ENCODE measurements around the gene CINP. TPM values are rescaled to one million over a fixed set of nuclear protein-coding genes. Genes with fewer than 3 reads are reported as not detected.

CINP gene
- total and polyA plus RNA-seq, 2 of the 13 experiments (the other 11 are each of a cell fraction or from before 2014, with no cell fraction given), result 32.8 to 42.8 TPM

DNA sequence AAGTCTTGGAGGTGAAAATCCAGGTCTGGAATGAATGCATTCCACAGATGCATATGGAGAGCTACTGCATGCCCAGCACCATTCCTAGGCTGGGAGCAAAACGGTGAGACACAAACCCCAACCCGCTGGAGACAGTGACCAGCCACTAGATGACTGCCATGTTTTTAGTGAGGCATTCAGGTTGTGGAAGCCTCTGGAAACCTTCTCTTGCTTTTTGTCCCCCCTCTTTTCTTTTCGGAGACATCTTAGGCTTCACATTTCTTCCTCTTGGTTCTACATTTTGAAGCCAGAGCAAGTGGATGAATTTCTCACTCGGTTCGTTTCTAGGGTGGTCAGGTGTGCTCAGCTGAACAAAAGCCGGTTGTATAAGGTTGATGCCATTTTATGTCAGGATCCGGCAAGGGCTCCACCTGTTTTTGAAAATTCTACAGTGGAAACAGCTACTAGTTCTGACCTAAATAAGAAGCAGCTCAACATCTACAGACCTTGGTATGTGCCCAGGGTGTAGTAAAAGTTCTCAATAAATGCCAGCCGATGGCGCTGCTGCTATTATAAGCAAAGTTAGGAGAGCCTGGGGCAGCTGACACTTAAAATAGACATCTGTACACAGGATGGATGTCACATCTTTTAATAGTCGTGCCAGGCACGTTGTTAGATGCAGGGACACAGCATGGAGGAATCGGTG, 45.0 kb downstream of the CINP start (continued):
- TF ChIP-seq TAF1 (CRISPR knock-in tag; IDR thresholded peaks at IDR 0.05), result peak; percentile 8; the same call in 1 of the 2 replicates
- TF ChIP-seq, protein P1, sequence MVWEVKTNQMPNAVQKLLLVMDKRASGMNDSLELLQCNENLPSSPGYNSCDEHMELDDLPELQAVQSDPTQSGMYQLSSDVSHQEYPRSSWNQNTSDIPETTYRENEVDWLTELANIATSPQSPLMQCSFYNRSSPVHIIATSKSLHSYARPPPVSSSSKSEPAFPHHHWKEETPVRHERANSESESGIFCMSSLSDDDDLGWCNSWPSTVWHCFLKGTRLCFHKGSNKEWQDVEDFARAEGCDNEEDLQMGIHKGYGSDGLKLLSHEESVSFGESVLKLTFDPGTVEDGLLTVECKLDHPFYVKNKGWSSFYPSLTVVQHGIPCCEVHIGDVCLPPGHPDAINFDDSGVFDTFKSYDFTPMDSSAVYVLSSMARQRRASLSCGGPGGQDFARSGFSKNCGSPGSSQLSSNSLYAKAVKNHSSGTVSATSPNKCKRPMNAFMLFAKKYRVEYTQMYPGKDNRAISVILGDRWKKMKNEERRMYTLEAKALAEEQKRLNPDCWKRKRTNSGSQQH (CRISPR knock-in tag; IDR thresholded peaks at IDR 0.05; ENCODE audit: low read depth), result 0 out of 2 replicates have a peak, but pooled peaks have one; percentile 7
- no peak for TF ChIP-seq ZNF232 (CRISPR knock-in tag; IDR thresholded peaks at IDR 0.05; ENCODE audit: borderline replicate concordance)
- no peak for TF ChIP-seq ZNF780A (CRISPR knock-in tag; IDR thresholded peaks at IDR 0.05)
- TF ChIP-seq BCL6 (CRISPR knock-in tag; IDR thresholded peaks at IDR 0.05), result no peak
- no peak for TF ChIP-seq MEF2D (CRISPR knock-in tag; IDR thresholded peaks at IDR 0.05)
- no peak for TF ChIP-seq ZNF30 (CRISPR knock-in tag; IDR thresholded peaks at IDR 0.05)
- no peak for TF ChIP-seq POLR2AphosphoS5 (IDR thresholded peaks at IDR 0.05; ENCODE audit: low read depth, low read length)
- 0 out of 2 replicates have a peak, but pooled peaks have one; percentile 11 for TF ChIP-seq PHF8 (CRISPR knock-in tag; IDR thresholded peaks at IDR 0.05)
- TF ChIP-seq, protein P2, sequence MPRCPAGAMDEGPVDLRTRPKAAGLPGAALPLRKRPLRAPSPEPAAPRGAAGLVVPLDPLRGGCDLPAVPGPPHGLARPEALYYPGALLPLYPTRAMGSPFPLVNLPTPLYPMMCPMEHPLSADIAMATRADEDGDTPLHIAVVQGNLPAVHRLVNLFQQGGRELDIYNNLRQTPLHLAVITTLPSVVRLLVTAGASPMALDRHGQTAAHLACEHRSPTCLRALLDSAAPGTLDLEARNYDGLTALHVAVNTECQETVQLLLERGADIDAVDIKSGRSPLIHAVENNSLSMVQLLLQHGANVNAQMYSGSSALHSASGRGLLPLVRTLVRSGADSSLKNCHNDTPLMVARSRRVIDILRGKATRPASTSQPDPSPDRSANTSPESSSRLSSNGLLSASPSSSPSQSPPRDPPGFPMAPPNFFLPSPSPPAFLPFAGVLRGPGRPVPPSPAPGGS (CRISPR knock-in tag; IDR thresholded peaks at IDR 0.05), result no peak
- no peak for TF ChIP-seq ZNF496 (CRISPR knock-in tag; IDR thresholded peaks at IDR 0.05; ENCODE audit: insufficient replicate concordance)
- TF ChIP-seq CEBPB (IDR thresholded peaks at IDR 0.05; ENCODE audit: borderline replicate concordance, low read depth, low read length), result no peak
- TF ChIP-seq, protein P3, sequence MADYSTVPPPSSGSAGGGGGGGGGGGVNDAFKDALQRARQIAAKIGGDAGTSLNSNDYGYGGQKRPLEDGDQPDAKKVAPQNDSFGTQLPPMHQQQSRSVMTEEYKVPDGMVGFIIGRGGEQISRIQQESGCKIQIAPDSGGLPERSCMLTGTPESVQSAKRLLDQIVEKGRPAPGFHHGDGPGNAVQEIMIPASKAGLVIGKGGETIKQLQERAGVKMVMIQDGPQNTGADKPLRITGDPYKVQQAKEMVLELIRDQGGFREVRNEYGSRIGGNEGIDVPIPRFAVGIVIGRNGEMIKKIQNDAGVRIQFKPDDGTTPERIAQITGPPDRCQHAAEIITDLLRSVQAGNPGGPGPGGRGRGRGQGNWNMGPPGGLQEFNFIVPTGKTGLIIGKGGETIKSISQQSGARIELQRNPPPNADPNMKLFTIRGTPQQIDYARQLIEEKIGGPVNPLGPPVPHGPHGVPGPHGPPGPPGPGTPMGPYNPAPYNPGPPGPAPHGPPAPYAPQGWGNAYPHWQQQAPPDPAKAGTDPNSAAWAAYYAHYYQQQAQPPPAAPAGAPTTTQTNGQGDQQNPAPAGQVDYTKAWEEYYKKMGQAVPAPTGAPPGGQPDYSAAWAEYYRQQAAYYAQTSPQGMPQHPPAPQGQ (CRISPR knock-in tag; IDR thresholded peaks at IDR 0.05; ENCODE audit: borderline replicate concordance), result no peak
- TF ChIP-seq, protein P4, sequence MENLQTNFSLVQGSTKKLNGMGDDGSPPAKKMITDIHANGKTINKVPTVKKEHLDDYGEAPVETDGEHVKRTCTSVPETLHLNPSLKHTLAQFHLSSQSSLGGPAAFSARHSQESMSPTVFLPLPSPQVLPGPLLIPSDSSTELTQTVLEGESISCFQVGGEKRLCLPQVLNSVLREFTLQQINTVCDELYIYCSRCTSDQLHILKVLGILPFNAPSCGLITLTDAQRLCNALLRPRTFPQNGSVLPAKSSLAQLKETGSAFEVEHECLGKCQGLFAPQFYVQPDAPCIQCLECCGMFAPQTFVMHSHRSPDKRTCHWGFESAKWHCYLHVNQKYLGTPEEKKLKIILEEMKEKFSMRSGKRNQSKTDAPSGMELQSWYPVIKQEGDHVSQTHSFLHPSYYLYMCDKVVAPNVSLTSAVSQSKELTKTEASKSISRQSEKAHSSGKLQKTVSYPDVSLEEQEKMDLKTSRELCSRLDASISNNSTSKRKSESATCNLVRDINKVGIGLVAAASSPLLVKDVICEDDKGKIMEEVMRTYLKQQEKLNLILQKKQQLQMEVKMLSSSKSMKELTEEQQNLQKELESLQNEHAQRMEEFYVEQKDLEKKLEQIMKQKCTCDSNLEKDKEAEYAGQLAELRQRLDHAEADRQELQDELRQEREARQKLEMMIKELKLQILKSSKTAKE (CRISPR knock-in tag; IDR thresholded peaks at IDR 0.05; ENCODE audit: borderline replicate concordance), result no peak
- no peak for TF ChIP-seq HDAC2 (CRISPR knock-in tag; IDR thresholded peaks at IDR 0.05)
- no peak for TF ChIP-seq NKX3-1 (CRISPR knock-in tag; IDR thresholded peaks at IDR 0.05)
- TF ChIP-seq, protein P5, sequence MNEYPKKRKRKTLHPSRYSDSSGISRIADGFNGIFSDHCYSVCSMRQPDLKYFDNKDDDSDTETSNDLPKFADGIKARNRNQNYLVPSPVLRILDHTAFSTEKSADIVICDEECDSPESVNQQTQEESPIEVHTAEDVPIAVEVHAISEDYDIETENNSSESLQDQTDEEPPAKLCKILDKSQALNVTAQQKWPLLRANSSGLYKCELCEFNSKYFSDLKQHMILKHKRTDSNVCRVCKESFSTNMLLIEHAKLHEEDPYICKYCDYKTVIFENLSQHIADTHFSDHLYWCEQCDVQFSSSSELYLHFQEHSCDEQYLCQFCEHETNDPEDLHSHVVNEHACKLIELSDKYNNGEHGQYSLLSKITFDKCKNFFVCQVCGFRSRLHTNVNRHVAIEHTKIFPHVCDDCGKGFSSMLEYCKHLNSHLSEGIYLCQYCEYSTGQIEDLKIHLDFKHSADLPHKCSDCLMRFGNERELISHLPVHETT (CRISPR knock-in tag; conservative IDR thresholded peaks at IDR 0.05), result no peak
- no peak for TF ChIP-seq ZNF235 (CRISPR knock-in tag; IDR thresholded peaks at IDR 0.05; ENCODE audit: borderline replicate concordance)
- TF ChIP-seq KAT2B (IDR thresholded peaks at IDR 0.05; ENCODE audit: borderline replicate concordance, low read depth, low read length), result no peak
- TF ChIP-seq HOXD1 (CRISPR knock-in tag; IDR thresholded peaks at IDR 0.05), result no peak
- no peak for TF ChIP-seq MTA1 (CRISPR knock-in tag; IDR thresholded peaks at IDR 0.05; ENCODE audit: borderline replicate concordance)
- no peak for TF ChIP-seq ZNF230 (CRISPR knock-in tag; IDR thresholded peaks at IDR 0.05)
- no peak for TF ChIP-seq NFE2 (CRISPR knock-in tag; IDR thresholded peaks at IDR 0.05)
